Measurements from ENCODE around the gene ACOX1.

DNA sequence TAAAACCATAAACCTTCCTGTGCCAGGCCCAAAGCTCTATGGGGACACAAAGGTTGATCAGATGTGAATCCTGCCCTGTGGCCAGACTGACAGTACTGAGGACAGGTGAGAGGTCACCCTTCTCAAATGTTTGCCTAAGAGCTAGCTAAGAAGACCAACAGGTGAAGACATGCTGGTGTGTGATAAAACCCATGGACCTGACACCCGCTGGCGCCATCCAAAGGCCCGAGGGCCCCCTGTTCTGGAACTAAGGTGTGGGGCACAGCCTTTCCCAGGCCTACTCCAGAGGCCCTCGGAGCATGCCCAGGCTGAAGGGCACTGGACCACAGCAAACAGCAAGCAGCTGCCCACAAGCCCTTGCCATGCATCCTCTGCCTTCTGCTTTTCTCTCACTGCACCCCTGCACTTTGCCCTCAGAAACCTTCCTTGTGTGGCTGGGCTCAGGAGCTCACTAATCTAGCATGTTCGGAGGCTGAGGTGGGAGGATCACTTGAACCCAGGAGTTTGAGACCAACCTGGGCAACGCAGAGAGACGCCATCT is 16.5 kb upstream of the ACOX1 start:
- TF ChIP-seq, protein P1, sequence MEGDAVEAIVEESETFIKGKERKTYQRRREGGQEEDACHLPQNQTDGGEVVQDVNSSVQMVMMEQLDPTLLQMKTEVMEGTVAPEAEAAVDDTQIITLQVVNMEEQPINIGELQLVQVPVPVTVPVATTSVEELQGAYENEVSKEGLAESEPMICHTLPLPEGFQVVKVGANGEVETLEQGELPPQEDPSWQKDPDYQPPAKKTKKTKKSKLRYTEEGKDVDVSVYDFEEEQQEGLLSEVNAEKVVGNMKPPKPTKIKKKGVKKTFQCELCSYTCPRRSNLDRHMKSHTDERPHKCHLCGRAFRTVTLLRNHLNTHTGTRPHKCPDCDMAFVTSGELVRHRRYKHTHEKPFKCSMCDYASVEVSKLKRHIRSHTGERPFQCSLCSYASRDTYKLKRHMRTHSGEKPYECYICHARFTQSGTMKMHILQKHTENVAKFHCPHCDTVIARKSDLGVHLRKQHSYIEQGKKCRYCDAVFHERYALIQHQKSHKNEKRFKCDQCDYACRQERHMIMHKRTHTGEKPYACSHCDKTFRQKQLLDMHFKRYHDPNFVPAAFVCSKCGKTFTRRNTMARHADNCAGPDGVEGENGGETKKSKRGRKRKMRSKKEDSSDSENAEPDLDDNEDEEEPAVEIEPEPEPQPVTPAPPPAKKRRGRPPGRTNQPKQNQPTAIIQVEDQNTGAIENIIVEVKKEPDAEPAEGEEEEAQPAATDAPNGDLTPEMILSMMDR (IDR thresholded peaks at IDR 0.05) = no peak
- no peak for TF ChIP-seq POLR2AphosphoS5 (IDR thresholded peaks at IDR 0.05)
- no peak for TF ChIP-seq POLR2A (IDR thresholded peaks at IDR 0.05)
